B cell (primary cell): Measurements from ENCODE around the gene GCDH. TPM values are rescaled to one million over a fixed set of nuclear protein-coding genes. Genes with fewer than 3 reads are reported as not detected.

Experiments used
- ATAC-seq: fragments of 200-7000 bp; cut with Tn5 transposase; one replicate; pipeline ENCODE4 v1.10.0; 2021; ENCODE audit warnings: low read depth, mild to moderate bottlenecking, moderate number of reproducible peaks, moderate library complexity
- CTCF ChIA-PET: fragments of 350-600 bp; sonication (Branson Sonifier 250); formaldehyde crosslinking; loops from one replicate; lab custom pipeline; 2021; ENCODE audit warnings: antibody characterized with exemption, inconsistent platforms; lab: Charles Lee
- POLR2A ChIA-PET: fragments of 350-600 bp; sonication (Branson Sonifier 250); formaldehyde crosslinking; loops from one replicate; lab custom pipeline; 2021; ENCODE audit warnings: antibody characterized with exemption; lab: Charles Lee
- DNase-seq: peaks from one replicate; pipeline ENCODE4 v3.0.0; 2013
- H2AFZ ChIP-seq: 2 replicates; pipeline ENCODE4 v1.6.1; 2012; ENCODE audit warnings: mild to moderate bottlenecking, low read depth, low read length; ENCODE audit not compliant: insufficient read depth, poor library complexity, severe bottlenecking
- H3K27ac ChIP-seq, 2 donors: 1 replicate in 1 of 2; 2 replicates in 1 of 2; pipeline ENCODE4 v1.5.1; 2012 to 2013; ENCODE audit warnings: low read length in 2 of 2, mild to moderate bottlenecking in 2 of 2, moderate library complexity in 1 of 2
- H3K27me3 ChIP-seq, 4 experiments: fragments of 200-600 bp in 1 of 4; sonication (generic) in 1 of 4; replicated peaks in 1 of 4; 1 replicate in 2 of 4; 2 replicates in 2 of 4; pipeline versions ENCODE4 v1.6.1 to v1.7.0; 2013 to 2016; ENCODE audit warnings: low read length in 3 of 4, mild to moderate bottlenecking in 2 of 4, mixed read lengths in 1 of 4, moderate library complexity in 1 of 4; ENCODE audit not compliant: insufficient read depth in 4 of 4, control insufficient read depth in 3 of 4; ENCODE audit errors: control extremely low read depth in 1 of 4
- H3K36me3 ChIP-seq, 2 experiments: replicated peaks in 1 of 2; 1 replicate in 1 of 2; 2 replicates in 1 of 2; pipeline versions ENCODE4 v1.6.1 to v1.7.1; 2013; ENCODE audit warnings: low read length in 1 of 2; ENCODE audit not compliant: insufficient read depth in 2 of 2, control insufficient read depth in 1 of 2; ENCODE audit errors: control extremely low read depth in 1 of 2, extremely low read depth in 1 of 2
- H3K4me1 ChIP-seq, 2 donors: fragments of 200-600 bp in 1 of 2; sonication (generic) in 1 of 2; 1 replicate in 1 of 2; 2 replicates in 1 of 2; pipeline versions ENCODE4 v1.5.1 to v1.6.1; 2013 to 2017; ENCODE audit warnings: low read length in 2 of 2; ENCODE audit not compliant: control insufficient read depth in 2 of 2, insufficient read depth in 2 of 2
- H3K4me2 ChIP-seq: replicated peaks from 2 replicates; pipeline ENCODE3; 2012; ENCODE audit warnings: mild to moderate bottlenecking, low read depth, low read length; ENCODE audit not compliant: poor library complexity, severe bottlenecking
- H3K4me3 ChIP-seq, 5 experiments: fragments of 200-600 bp in 1 of 5; sonication (generic) in 1 of 5; 1 replicate in 3 of 5; 2 replicates in 2 of 5; pipeline versions ENCODE4 v1.5.1 to v1.7.0; 2011 to 2016; ENCODE audit warnings: low read length in 4 of 5, mild to moderate bottlenecking in 4 of 5, low read depth in 2 of 5, control low read depth in 1 of 5, moderate library complexity in 1 of 5; ENCODE audit not compliant: insufficient read depth in 1 of 5; ENCODE audit errors: control extremely low read depth in 1 of 5, extremely low read depth in 1 of 5
- H3K79me2 ChIP-seq: fragments of 200-600 bp; sonication (generic); one replicate; pipeline ENCODE4 v1.6.0; 2016; ENCODE audit warnings: low read length; ENCODE audit not compliant: control insufficient read depth, insufficient read depth
- H3K9ac ChIP-seq: fragments of 200-600 bp; sonication (generic); 2 replicates; pipeline ENCODE4 v1.6.1; 2017; ENCODE audit warnings: mild to moderate bottlenecking, low read length, moderate library complexity
- H3K9me3 ChIP-seq, 3 donors: one replicate each; pipeline versions ENCODE4 v1.6.1 to v1.7.1; 2013; ENCODE audit warnings: low read length in 2 of 3; ENCODE audit not compliant: control insufficient read depth in 2 of 3, insufficient read depth in 1 of 3; ENCODE audit errors: control extremely low read depth in 1 of 3
- H4K20me1 ChIP-seq: 2 replicates; pipeline ENCODE4 v1.6.0; 2012; ENCODE audit warnings: mild to moderate bottlenecking, low read length; ENCODE audit not compliant: insufficient read depth, control insufficient read depth, poor library complexity, severe bottlenecking
- H3K27ac Mint-ChIP-seq: one replicate; pipeline ENCODE4 v1.8.0; 2021; ENCODE audit warnings: mixed read lengths
- H3K27me3 Mint-ChIP-seq: one replicate; pipeline ENCODE4 v1.8.0; 2021; ENCODE audit warnings: mixed read lengths
- H3K4me1 Mint-ChIP-seq: one replicate; pipeline ENCODE4 v1.8.0; 2021; ENCODE audit warnings: mixed read lengths
- H3K4me3 Mint-ChIP-seq: one replicate; pipeline ENCODE4 v1.8.0; 2021; ENCODE audit warnings: mixed read lengths
- H3K9me3 Mint-ChIP-seq: one replicate; pipeline ENCODE4 v1.8.0; 2022; ENCODE audit warnings: mixed read lengths; ENCODE audit not compliant: insufficient read depth
- CTCF ChIP-seq: fragments of 200-600 bp; IDR thresholded peaks from one replicate; pipeline ENCODE4 v1.8.0; 2022; ENCODE audit warnings: antibody characterized with exemption, mild to moderate bottlenecking
- EZH2 ChIP-seq: IDR thresholded peaks from 2 replicates; pipeline ENCODE4 v1.6.1; 2012; ENCODE audit warnings: borderline replicate concordance, low read depth, mild to moderate bottlenecking, moderate library complexity, low read length; ENCODE audit not compliant: insufficient read depth, poor library complexity, severe bottlenecking
- WGBS: methylation state at CpG from one replicate; pipeline ENCODE4 v1.1.5; 2013; ENCODE audit warnings: missing lambda C conversion rate; ENCODE audit not compliant: insufficient coverage; 5-methylcytosine and 5-hydroxymethylcytosine counted together
- intact Hi-C: fragments of 100-400 bp; cut with micrococcal nuclease; formaldehyde crosslinking; loops from one replicate; pipeline ENCODE4 v1.10.0; 2022
- polyA plus RNA-seq: library from polyadenylated mRNA; depleted of rRNA; stranded (reverse); fragments of >200 nt; gene quantifications from 2 replicates; pipeline ENCODE4 v1.2.3, GENCODE V29; 2012
- total RNA-seq, 2 donors: library from RNA; stranded (reverse); fragments of 120-200 nt in 1 of 2; gene quantifications; 1 replicate in 1 of 2; 2 replicates in 1 of 2; pipeline versions ENCODE4 v1.2.3 to v1.2.4, GENCODE V29; 2013 to 2022

Gene GCDH
- total and polyA plus RNA-seq, 2 donors (not counting 1 experiment from before 2014, with no cell fraction given) = 48.9 to 61.2 TPM

- POLR2A ChIA-PET = interaction anchor here (0.6 to 2.3 kb wide), 7 partner anchors 10 to 1062 kb away, joined by 3 to 10 read pairs (median 3); partner anchors contain the start of genes CALR, DNASE2 and GADD45GIP1
- Mint-ChIP-seq H3K27ac (peak overlapping the region; percentile 95), H3K27me3 (no peaks in the 10 kb centered on the region), H3K4me1 (peaks cover 27% of the 10 kb centered on the region), H3K9me3 (no peaks in the 10 kb centered on the region), H3K4me3 (peak overlapping the region; percentile 99)
- H3K9ac ChIP-seq = peak overlapping the region; percentile 75
- H3K4me3 ChIP-seq = peak overlapping the region; percentile 27 to 92 (median 78)
- H3K36me3 ChIP-seq = peaks cover 0 to 20% of the 10 kb centered on the region in 2 experiments
- DNase-seq = peak; percentile 48
- peak overlapping the region; percentile 98 for H3K4me2 ChIP-seq
- WGBS = 10% methylated on average over 26 of the region's 26 CpGs
- intact Hi-C loops = loop anchor here (1.0 kb wide), 3 partner anchors 42 to 154 kb away; partner anchors contain the start of genes CALR, FARSA and GET3
- H3K27ac ChIP-seq = peak overlapping the region; percentile 80 to 83
- TF ChIP-seq CTCF = no peak
- TF ChIP-seq EZH2 = no peak
- peaks cover 15 to 19% of the 10 kb centered on the region in 2 donors for H3K4me1 ChIP-seq
- peaks cover 13% of the 10 kb centered on the region for H3K79me2 ChIP-seq
- CTCF ChIA-PET = interaction anchor here (1.0 to 2.6 kb wide), 7 partner anchors 10 to 204 kb away, joined by 3 to 16 read pairs (median 5); partner anchors contain the start of genes DNASE2 and SYCE2
- H3K27me3 ChIP-seq = no peaks in the 10 kb centered on the region
- no peaks in the 10 kb centered on the region for H3K9me3 ChIP-seq
- no peak for ATAC-seq
- H2AFZ ChIP-seq = peak overlapping the region; percentile 69
- H4K20me1 ChIP-seq = peaks cover 6% of the 10 kb centered on the region
Observed at GRCh38 chr19:12891553-12892021, 627 bp downstream of the GCDH start.

DNA sequence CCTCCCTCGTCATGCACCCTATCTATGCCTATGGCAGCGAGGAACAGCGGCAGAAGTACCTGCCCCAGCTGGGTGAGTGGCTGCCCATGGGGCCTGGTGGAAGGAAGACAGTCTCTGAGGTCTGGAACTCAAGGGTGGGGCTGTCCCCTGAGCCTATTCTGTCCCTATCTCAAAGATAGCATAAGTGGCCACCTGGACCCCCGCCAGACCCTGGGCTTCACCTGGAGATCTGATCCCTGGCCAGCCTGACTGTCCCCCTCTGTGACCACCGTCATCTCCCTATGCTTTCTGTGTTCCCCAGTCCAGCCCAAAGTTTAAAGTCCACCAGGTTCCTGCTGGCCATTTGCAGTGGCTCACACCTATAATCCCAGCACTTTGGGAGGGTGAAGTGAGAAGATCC is 2.6 kb downstream of the GCDH start:
- intact Hi-C loops = no loop called here
- POLR2A ChIA-PET = no interaction called here
- Histone ChIP-seq H2AFZ (no peak overlapping the region), H3K4me3 (no peak overlapping the region), H3K4me1 (peaks cover 15 to 19% of the 10 kb centered on the region in 2 donors), H4K20me1 (peaks cover 6% of the 10 kb centered on the region), H3K9ac (no peak overlapping the region), H3K27me3 (no peaks in the 10 kb centered on the region), H3K79me2 (peaks cover 13% of the 10 kb centered on the region), H3K9me3 (no peaks in the 10 kb centered on the region), H3K4me2 (no peak overlapping the region), H3K27ac (no peak overlapping the region), H3K36me3 (peaks cover 0 to 33% of the 10 kb centered on the region in 2 experiments)
- Mint-ChIP-seq H3K9me3 (no peaks in the 10 kb centered on the region), H3K27me3 (no peaks in the 10 kb centered on the region), H3K27ac (no peak overlapping the region), H3K4me1 (peaks cover 27% of the 10 kb centered on the region), H3K4me3 (peak overlapping the region; percentile 64)
- no peak for DNase-seq
- ATAC-seq = no peak
- TF ChIP-seq EZH2 = no peak
- no peak for TF ChIP-seq CTCF
- WGBS = 93% methylated on average over 3 of the region's 5 CpGs
- CTCF ChIA-PET = no interaction called here
